Adrenal gland (tissue), 12 donors: ENCODE data around the gene CTTNBP2NL. TPM values are rescaled to one million over a fixed set of nuclear protein-coding genes. Genes with fewer than 3 reads are reported as not detected.

Source experiments
- DNase-seq, 7 donors: peaks; one replicate each; pipeline ENCODE4 v3.0.0-alpha.2; 2019 to 2020
- H3K27ac ChIP-seq, 5 donors: fragments of 200-600 bp; sonication (generic) in 4 of 5; 1 replicate in 3 of 5; 2 replicates in 2 of 5; pipeline versions ENCODE4 v1.5.1 to v1.8.0; 2016 to 2020; ENCODE audit warnings: mild to moderate bottlenecking in 1 of 5
- H3K27me3 ChIP-seq: fragments of 200-600 bp; 2 replicates; pipeline ENCODE4 v1.8.0; 2021
- H3K36me3 ChIP-seq, 2 donors: fragments of 200-600 bp; replicated peaks in 1 of 2; 1 replicate in 1 of 2; 2 replicates in 1 of 2; pipeline versions ENCODE4 v1.5.1 to v1.8.0; 2018 to 2022
- H3K4me1 ChIP-seq, 2 donors: fragments of 200-600 bp; replicated peaks in 1 of 2; 1 replicate in 1 of 2; 2 replicates in 1 of 2; pipeline versions ENCODE4 v1.5.1 to v1.8.0; 2018 to 2021
- H3K4me3 ChIP-seq, 4 donors: fragments of 200-600 bp; sonication (generic) in 3 of 4; one replicate each; pipeline ENCODE4 v1.5.1; 2016 to 2018
- H3K9me3 ChIP-seq, 3 donors: fragments of 200-600 bp; sonication (generic) in 1 of 3; replicated peaks in 1 of 3; 1 replicate in 2 of 3; 2 replicates in 1 of 3; pipeline versions ENCODE4 v1.5.1 to v1.8.0; 2016 to 2021
- CTCF ChIP-seq, 6 experiments: fragments of 450-650 bp in 4 of 6; fragments of 200-600 bp in 2 of 6; sonication (generic) in 1 of 6; IDR thresholded peaks; 1 replicate in 5 of 6; 2 replicates in 1 of 6; pipeline versions ENCODE4 v1.5.1 to v1.8.0; 2016 to 2021; ENCODE audit warnings: antibody characterized with exemption in 6 of 6, mild to moderate bottlenecking in 2 of 6, moderate library complexity in 1 of 6
- POLR2A ChIP-seq, 2 donors: fragments of 450-650 bp; IDR thresholded peaks; one replicate each; pipeline ENCODE4 v1.6.1; 2017; ENCODE audit warnings: antibody characterized with exemption in 2 of 2, mild to moderate bottlenecking in 2 of 2, moderate library complexity in 1 of 2
- WGBS, 4 donors: extraction: QIAGEN DNeasy Blood & Tissue Kit in 2 of 4; methylation state at CpG; one replicate each; pipeline versions ENCODE4 v1.1.5 to v1.1.7; 2013 to 2017; 5-methylcytosine and 5-hydroxymethylcytosine counted together
- intact Hi-C, 2 donors: fragments of 100-400 bp; cut with DNase I; formaldehyde crosslinking; loops; one replicate each; pipeline versions ENCODE4 v1.14.1 to v1.15.0; 2022 to 2023
- polyA plus RNA-seq, 3 donors: library from polyadenylated mRNA; stranded (reverse); fragments of 200-250 nt in 2 of 3; fragments of 350-450 nt in 1 of 3; fragmentation: Illumina TruSeq in 1 of 3; extraction: RNeasy Lipid Tissue Mini Kit (QIAGEN cat#74804) in 1 of 3; gene quantifications; one replicate each; pipeline ENCODE4 v1.2.3, GENCODE V29; 2013 to 2014
- total RNA-seq, 9 donors: library from RNA; depleted of rRNA in 4 of 9; stranded (reverse); fragments of >200 nt in 4 of 9; fragments of 120-200 nt in 1 of 9; fragmentation: NEBNext Ultra II Directional in 1 of 9; extraction: Animal tissue kit (Norgen Biotek cat#: 25700) in 1 of 9; gene quantifications; one replicate each; pipeline versions ENCODE4 v1.1.0 to v1.2.4, GENCODE V29; 2013 to 2023
- donor health status: healthy with polysubstance abuse.
- donor health status: Bipolar disorder and iron deficiency.
- donor health status: DM: yes; HTN: yes; CAD: no.
- donor health status: DM: no; HTN: no; CAD: no.
- donor health status: DM: no; HTN: no; CAD: no.
- donor health status: DM: yes; HTN: yes; CAD: no.

CTTNBP2NL gene
- total and polyA plus RNA-seq, 12 donors = 2.5 to 22.0 (median 9.9) TPM

- peaks cover 10% of the 10 kb centered on the region for H3K27me3 ChIP-seq
- WGBS, 4 donors = 77 to 88% (median 82%) methylated on average over 3 of the region's 3 CpGs
- TF ChIP-seq POLR2A (IDR thresholded peaks at IDR 0.05) = no peak
- no peak for TF ChIP-seq CTCF (IDR thresholded peaks at IDR 0.05)
- H3K4me3 ChIP-seq = no peak overlapping the region
- intact Hi-C loops = no loop called here
- H3K36me3 ChIP-seq = no peaks in the 10 kb centered on the region
- H3K4me1 ChIP-seq = no peaks in the 10 kb centered on the region
- no peak for DNase-seq
- H3K27ac ChIP-seq = no peak overlapping the region
- no peaks in the 10 kb centered on the region for H3K9me3 ChIP-seq
Observed at GRCh38 chr1:112371775-112372174, 24.2 kb upstream of the CTTNBP2NL start.

GRCh38 chr1:112373806-112374205, 22.2 kb upstream of the CTTNBP2NL start:
- Histone ChIP-seq H3K4me1 (no peaks in the 10 kb centered on the region), H3K27me3 (peaks cover 10% of the 10 kb centered on the region), H3K4me3 (no peak overlapping the region), H3K27ac (no peak overlapping the region), H3K36me3 (no peaks in the 10 kb centered on the region), H3K9me3 (no peaks in the 10 kb centered on the region)
- DNase-seq = no peak
- no peak for TF ChIP-seq CTCF (IDR thresholded peaks at IDR 0.05)
- TF ChIP-seq POLR2A (IDR thresholded peaks at IDR 0.05) = no peak
- WGBS, 4 donors = 29 to 81% (median 68%) methylated on average over 1 of the region's 1 CpG
- intact Hi-C loops = no loop called here

- TF ChIP-seq CTCF (IDR thresholded peaks at IDR 0.05) = no peak
- no peak for TF ChIP-seq POLR2A (IDR thresholded peaks at IDR 0.05)
- H3K9me3 ChIP-seq = no peaks in the 10 kb centered on the region
- peaks cover 19% of the 10 kb centered on the region for H3K27me3 ChIP-seq
- H3K4me1 ChIP-seq = no peaks in the 10 kb centered on the region
- 45 to 68% (median 60%) methylated on average over 1 of the region's 1 CpG for WGBS, 4 donors
- no peak for DNase-seq
- intact Hi-C loops = no loop called here
- no peaks in the 10 kb centered on the region for H3K36me3 ChIP-seq
- no peak overlapping the region for H3K27ac ChIP-seq
- H3K4me3 ChIP-seq = no peak overlapping the region
Observed at GRCh38 chr1:112375701-112376100, 20.3 kb upstream of the CTTNBP2NL start.

- no peaks in the 10 kb centered on the region for H3K36me3 ChIP-seq
- H3K4me1 ChIP-seq = no peaks in the 10 kb centered on the region
- no peak for TF ChIP-seq CTCF (IDR thresholded peaks at IDR 0.05)
- TF ChIP-seq POLR2A (IDR thresholded peaks at IDR 0.05) = no peak
- peaks cover 9% of the 10 kb centered on the region for H3K27me3 ChIP-seq
- DNase-seq = no peak
- WGBS, 4 donors = 53 to 79% (median 68%) methylated on average over 1 of the region's 1 CpG
- H3K4me3 ChIP-seq = no peak overlapping the region
- no peaks in the 10 kb centered on the region for H3K9me3 ChIP-seq
- intact Hi-C loops = no loop called here
- H3K27ac ChIP-seq = no peak overlapping the region
Observed at GRCh38 chr1:112380356-112380755, 15.7 kb upstream of the CTTNBP2NL start.
